GM12801 (cell line): ENCODE measurements around the gene FOXG1.

Experiments
- CTCF ChIP-seq: IDR thresholded peaks from one replicate; pipeline ENCODE4 v1.5.1; 2011; ENCODE audit warnings: control low read depth; ENCODE audit not compliant: insufficient read length; ENCODE audit errors: extremely low read depth

Gene FOXG1

GRCh38 chr14:28813810-28814209 is 47.2 kb downstream of the FOXG1 start:
- TF ChIP-seq CTCF: no peak
